HepG2 (cell line): ENCODE measurements around the gene GRK3. TPM values are rescaled to one million over a fixed set of nuclear protein-coding genes. Genes with fewer than 3 reads are reported as not detected.

Source experiments
- ATAC-seq: fragments of 200-7000 bp; cut with Tn5 transposase; 3 replicates; pipeline ENCODE4 v1.9.1; 2020; ENCODE audit warnings: mild to moderate bottlenecking, moderate library complexity
- BruUV-seq: library from RNA; stranded (reverse); fragments of 400-500 nt; replicated peaks from 2 replicates; lab custom pipeline; 2021; lab: Mats Ljungman, UMichigan
- CTCF ChIA-PET: fragments of 300-600 bp; formaldehyde crosslinking; extraction: SDS; loops from one replicate; lab custom pipeline; 2021; ENCODE audit warnings: low total read pairs, inconsistent platforms, low intra/inter-chr PET ratio; lab: Yijun Ruan, JAX
- POLR2A ChIA-PET: fragments of 350-600 bp; sonication (Branson Sonifier 250); formaldehyde crosslinking; loops from one replicate; lab custom pipeline; 2020; ENCODE audit warnings: antibody characterized with exemption, inconsistent platforms; lab: Yijun Ruan, JAX
- DNase-seq: peaks from one replicate; pipeline ENCODE4 v3.0.0-alpha.2; 2015; ENCODE audit warnings: low spot score
- FAIRE-seq: peaks from 3 replicates; lab custom pipeline; 2011; peaks lifted over from hg19 to GRCh38; lab: Jason Lieb, UNC
- H2AFZ ChIP-seq: one replicate; pipeline ENCODE4 v1.6.1; 2011; ENCODE audit warnings: low read length, inconsistent platforms
- H3K27ac ChIP-seq: fragments of 300-600 bp; 3 replicates; pipeline ENCODE4 v1.8.0; 2011; ENCODE audit warnings: mixed run types, mild to moderate bottlenecking, mixed read lengths, low read length, inconsistent platforms; ENCODE audit not compliant: insufficient read depth; ENCODE audit errors: extremely low read length
- H3K27me3 ChIP-seq, 2 experiments: fragments of 200-600 bp in 1 of 2; 2 replicates in 1 of 2; 3 replicates in 1 of 2; pipeline versions ENCODE4 v1.6.0 to v1.8.0; 2011; ENCODE audit warnings: low read length in 2 of 2, mild to moderate bottlenecking in 2 of 2, moderate library complexity in 2 of 2, inconsistent platforms in 1 of 2; ENCODE audit not compliant: insufficient read depth in 2 of 2, control insufficient read depth in 1 of 2
- H3K36me3 ChIP-seq, 2 experiments: fragments of 200-600 bp in 1 of 2; replicated peaks in 1 of 2; 2 replicates in 1 of 2; 3 replicates in 1 of 2; pipeline versions ENCODE4 v1.5.1 to v1.8.0; 2011; ENCODE audit warnings: low read length in 2 of 2, inconsistent platforms in 1 of 2; ENCODE audit not compliant: insufficient read depth in 2 of 2, control insufficient read depth in 1 of 2
- H3K4me1 ChIP-seq: 2 replicates; pipeline ENCODE4 v1.5.1; 2012; ENCODE audit warnings: low read length, inconsistent platforms; ENCODE audit not compliant: insufficient read depth
- H3K4me2 ChIP-seq: 2 replicates; pipeline ENCODE4 v1.6.0; 2011; ENCODE audit warnings: low read depth, low read length, inconsistent platforms
- H3K4me3 ChIP-seq, 3 experiments: fragments of 200-600 bp in 1 of 3; sonication (generic), shearing (Covaris generic) in 1 of 3; replicated peaks in 1 of 3; 2 replicates each; pipeline ENCODE4 v1.5.1; 2011 to 2016; ENCODE audit warnings: low read length in 3 of 3, inconsistent platforms in 2 of 3, low read depth in 2 of 3, mild to moderate bottlenecking in 2 of 3, control low read depth in 1 of 3, mixed read lengths in 1 of 3; ENCODE audit not compliant: insufficient read depth in 1 of 3
- H3K79me2 ChIP-seq: one replicate; pipeline ENCODE4 v1.6.1; 2011; ENCODE audit warnings: low read length, inconsistent platforms; ENCODE audit not compliant: insufficient read depth
- H3K9ac ChIP-seq: 2 replicates; pipeline ENCODE4 v1.6.0; 2011; ENCODE audit warnings: mild to moderate bottlenecking, low read depth, low read length, inconsistent platforms; ENCODE audit not compliant: insufficient read depth
- H3K9me3 ChIP-seq: 2 replicates; pipeline ENCODE4 v1.5.1; 2012; ENCODE audit warnings: mild to moderate bottlenecking, low read length
- H4K20me1 ChIP-seq: 2 replicates; pipeline ENCODE4 v1.6.0; 2011; ENCODE audit warnings: inconsistent platforms, mild to moderate bottlenecking, low read length, moderate library complexity; ENCODE audit not compliant: insufficient read depth
- MEF2D ChIP-seq: sonication (generic); formaldehyde crosslinking; IDR thresholded peaks from 2 replicates; pipeline ENCODE4 v1.5.1; 2020; ENCODE audit warnings: mild to moderate bottlenecking, missing genetic modification reagents
- MLX ChIP-seq: IDR thresholded peaks from 2 replicates; pipeline ENCODE4 v1.6.1; 2016
- NR2F1 ChIP-seq, 2 experiments: fragments of 450-650 bp in 1 of 2; formaldehyde crosslinking in 1 of 2; IDR thresholded peaks; 2 replicates each; pipeline versions ENCODE4 v1.5.0 to v1.6.1; 2016 to 2020; ENCODE audit warnings: mild to moderate bottlenecking in 1 of 2, missing compliant biosample characterization in 1 of 2, missing genetic modification reagents in 1 of 2, moderate library complexity in 1 of 2
- NR2F2 ChIP-seq: IDR thresholded peaks from 2 replicates; pipeline ENCODE4 v1.6.1; 2012; ENCODE audit warnings: low read depth, inconsistent platforms, borderline replicate concordance
- ZNF354B ChIP-seq: sonication (generic); formaldehyde crosslinking; IDR thresholded peaks from 2 replicates; pipeline ENCODE4 v1.8.0; 2022; ENCODE audit warnings: mild to moderate bottlenecking, missing genetic modification reagents
- ZNF367 ChIP-seq: sonication (generic); formaldehyde crosslinking; IDR thresholded peaks from 2 replicates; pipeline ENCODE4 v1.4.0; 2020; ENCODE audit warnings: missing genetic modification reagents, borderline replicate concordance
- ZNF703 ChIP-seq: sonication (generic); formaldehyde crosslinking; IDR thresholded peaks from 2 replicates; pipeline ENCODE4 v1.5.1; 2020; ENCODE audit warnings: missing genetic modification reagents, mild to moderate bottlenecking, moderate library complexity, borderline replicate concordance
- WGBS: methylation state at CpG from one replicate; pipeline ENCODE4 v1.1.6; 2017; ENCODE audit warnings: low lambda C conversion rate; 5-methylcytosine and 5-hydroxymethylcytosine counted together
- in situ Hi-C: cut with HindIII; loops from 2 replicates; pipeline ENCODE4 v1.10.0; 2017; ENCODE audit warnings: low pct_unique_long_range_greater_than_20kb; ENCODE audit not compliant: extremely low pct_ligation_motif_present
- intact Hi-C: fragments of 100-400 bp; cut with micrococcal nuclease; formaldehyde crosslinking; loops from one replicate; pipeline ENCODE4 v1.10.0; 2022; ENCODE audit not compliant: unreplicated experiment
- polyA plus RNA-seq, 8 experiments: library from polyadenylated mRNA; depleted of rRNA in 3 of 8; stranded (reverse) in 7 of 8; unstranded in 1 of 8; fragments of >200 nt; fragmentation: Illumina TruSeq in 4 of 8; extraction: Trizol in 4 of 8; gene quantifications; 2 replicates each; pipeline versions ENCODE4 v1.2.1 to v1.2.3, GENCODE V29; 2011 to 2016; ENCODE audit warnings: low read depth in 4 of 8, missing spikeins in 1 of 8, mixed read lengths in 1 of 8; ENCODE audit not compliant: insufficient read depth in 1 of 8
- total RNA-seq, 5 experiments: library from RNA; depleted of rRNA; stranded (reverse); fragments of >200 nt; fragmentation: Illumina TruSeq; extraction: Trizol; gene quantifications; 2 replicates each; pipeline ENCODE4 v1.2.3, GENCODE V29; 2016; ENCODE audit warnings: low read depth in 1 of 5
- TF ChIP-seq, protein P1 (sequence below): sonication (generic); formaldehyde crosslinking; IDR thresholded peaks from 2 replicates; pipeline ENCODE4 v1.4.0; 2020; ENCODE audit warnings: missing genetic modification reagents, borderline replicate concordance
- TF ChIP-seq, protein P2 (sequence below): sonication (generic); formaldehyde crosslinking; IDR thresholded peaks from 2 replicates; pipeline ENCODE4 v1.5.1; 2020; ENCODE audit warnings: missing genetic modification reagents, mild to moderate bottlenecking, borderline replicate concordance
- TF ChIP-seq, protein P3 (sequence below): sonication (generic); formaldehyde crosslinking; IDR thresholded peaks from 2 replicates; pipeline ENCODE4 v1.4.0; 2020; ENCODE audit warnings: mild to moderate bottlenecking, missing genetic modification reagents

Gene GRK3
- total and polyA plus RNA-seq, 2 of the 13 experiments (the other 11 are each of a cell fraction or from before 2014, with no cell fraction given) = 8.5 to 16.7 TPM

DNA sequence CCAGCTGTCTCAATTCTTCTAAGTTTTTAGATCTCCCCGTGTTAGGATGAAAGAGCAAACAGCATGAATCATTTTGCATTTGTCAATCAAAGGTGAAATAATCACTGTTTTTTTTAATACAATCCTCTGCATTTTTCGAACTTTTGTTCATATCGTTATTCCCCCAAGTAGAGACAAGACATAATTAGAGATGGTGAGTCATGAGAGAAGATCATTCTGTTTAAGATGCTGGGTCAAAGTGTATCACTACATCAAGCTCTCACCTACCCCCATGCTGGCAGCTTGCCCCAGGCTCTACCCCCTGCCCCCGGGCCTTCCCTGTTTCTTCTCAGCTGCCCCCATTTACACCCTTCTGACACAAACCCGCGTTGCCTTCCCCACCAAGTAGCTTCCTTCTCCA, 147.0 kb downstream of the GRK3 start:
- Histone ChIP-seq H3K4me1 (no peaks in the 10 kb centered on the region), H3K4me3 (no peak overlapping the region), H3K4me2 (no peak overlapping the region), H2AFZ (no peak overlapping the region), H3K9me3 (no peaks in the 10 kb centered on the region), H3K79me2 (no peaks in the 10 kb centered on the region), H3K27me3 (no peaks in the 10 kb centered on the region)
- ATAC-seq (no peak), FAIRE-seq (no peak)
- intact Hi-C loops = no loop called here
- no TSS peak for BruUV-seq
- WGBS = 92% methylated on average over 6 of the region's 6 CpGs
- TF ChIP-seq MLX (CRISPR knock-in tag) = no peak
- no peak for TF ChIP-seq NR2F2
- TF ChIP-seq, protein P1, sequence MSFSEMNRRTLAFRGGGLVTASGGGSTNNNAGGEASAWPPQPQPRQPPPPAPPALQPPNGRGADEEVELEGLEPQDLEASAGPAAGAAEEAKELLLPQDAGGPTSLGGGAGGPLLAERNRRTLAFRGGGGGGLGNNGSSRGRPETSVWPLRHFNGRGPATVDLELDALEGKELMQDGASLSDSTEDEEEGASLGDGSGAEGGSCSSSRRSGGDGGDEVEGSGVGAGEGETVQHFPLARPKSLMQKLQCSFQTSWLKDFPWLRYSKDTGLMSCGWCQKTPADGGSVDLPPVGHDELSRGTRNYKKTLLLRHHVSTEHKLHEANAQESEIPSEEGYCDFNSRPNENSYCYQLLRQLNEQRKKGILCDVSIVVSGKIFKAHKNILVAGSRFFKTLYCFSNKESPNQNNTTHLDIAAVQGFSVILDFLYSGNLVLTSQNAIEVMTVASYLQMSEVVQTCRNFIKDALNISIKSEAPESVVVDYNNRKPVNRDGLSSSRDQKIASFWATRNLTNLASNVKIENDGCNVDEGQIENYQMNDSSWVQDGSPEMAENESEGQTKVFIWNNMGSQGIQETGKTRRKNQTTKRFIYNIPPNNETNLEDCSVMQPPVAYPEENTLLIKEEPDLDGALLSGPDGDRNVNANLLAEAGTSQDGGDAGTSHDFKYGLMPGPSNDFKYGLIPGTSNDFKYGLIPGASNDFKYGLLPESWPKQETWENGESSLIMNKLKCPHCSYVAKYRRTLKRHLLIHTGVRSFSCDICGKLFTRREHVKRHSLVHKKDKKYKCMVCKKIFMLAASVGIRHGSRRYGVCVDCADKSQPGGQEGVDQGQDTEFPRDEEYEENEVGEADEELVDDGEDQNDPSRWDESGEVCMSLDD = no peak
- TF ChIP-seq, protein P2, sequence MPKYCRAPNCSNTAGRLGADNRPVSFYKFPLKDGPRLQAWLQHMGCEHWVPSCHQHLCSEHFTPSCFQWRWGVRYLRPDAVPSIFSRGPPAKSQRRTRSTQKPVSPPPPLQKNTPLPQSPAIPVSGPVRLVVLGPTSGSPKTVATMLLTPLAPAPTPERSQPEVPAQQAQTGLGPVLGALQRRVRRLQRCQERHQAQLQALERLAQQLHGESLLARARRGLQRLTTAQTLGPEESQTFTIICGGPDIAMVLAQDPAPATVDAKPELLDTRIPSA = no peak
- no peak for TF ChIP-seq MEF2D
- TF ChIP-seq ZNF703 (CRISPR knock-in tag) = no peak
- TF ChIP-seq, protein P3, sequence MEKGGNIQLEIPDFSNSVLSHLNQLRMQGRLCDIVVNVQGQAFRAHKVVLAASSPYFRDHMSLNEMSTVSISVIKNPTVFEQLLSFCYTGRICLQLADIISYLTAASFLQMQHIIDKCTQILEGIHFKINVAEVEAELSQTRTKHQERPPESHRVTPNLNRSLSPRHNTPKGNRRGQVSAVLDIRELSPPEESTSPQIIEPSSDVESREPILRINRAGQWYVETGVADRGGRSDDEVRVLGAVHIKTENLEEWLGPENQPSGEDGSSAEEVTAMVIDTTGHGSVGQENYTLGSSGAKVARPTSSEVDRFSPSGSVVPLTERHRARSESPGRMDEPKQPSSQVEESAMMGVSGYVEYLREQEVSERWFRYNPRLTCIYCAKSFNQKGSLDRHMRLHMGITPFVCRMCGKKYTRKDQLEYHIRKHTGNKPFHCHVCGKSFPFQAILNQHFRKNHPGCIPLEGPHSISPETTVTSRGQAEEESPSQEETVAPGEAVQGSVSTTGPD (CRISPR knock-in tag) = no peak
- TF ChIP-seq ZNF354B (CRISPR knock-in tag) = no peak
- TF ChIP-seq ZNF367 (CRISPR knock-in tag) = no peak
- no peak for TF ChIP-seq NR2F1 (CRISPR knock-in tag; IDR thresholded peaks at IDR 0.05)
- TF ChIP-seq, all 625 proteins: peak for 0
- ChIA-PET POLR2A (no interaction called here), CTCF (no interaction called here)
- Histone ChIP-seq H3K9ac (no peak overlapping the region), H3K27ac (no peak overlapping the region), H3K36me3 (peaks cover 3 to 13% of the 10 kb centered on the region in 2 experiments; a peak in 2 of 5 replicates), H4K20me1 (no peaks in the 10 kb centered on the region)
- no peak for DNase-seq
- in situ Hi-C loops = no loop called here
